HG03066 (cell line): ENCODE measurements around the gene LHX6.

Source experiments
- ATAC-seq: cut with Tn5 transposase; IDR thresholded peaks from one replicate; pipeline ENCODE4 v1.9.1; 2021; ENCODE audit warnings: low read depth; ENCODE audit not compliant: unreplicated experiment

The LHX6 gene

GRCh38 chr9:122228568-122229484 is at the start of gene LHX6:
LHX6 (minus strand) TSS chr9:122228957; CDS start chr9:122228740, 217 bp downstream.
- ATAC-seq = no peak

GRCh38 chr9:122277285-122277897 is 48.6 kb upstream of the LHX6 start:
- ATAC-seq = no peak

- no peak for ATAC-seq
Measured at GRCh38 chr9:122276096-122276495, 47.3 kb upstream of the LHX6 start.

GRCh38 chr9:122274055-122274454 is 45.3 kb upstream of the LHX6 start:
- ATAC-seq = no peak

GRCh38 chr9:122268041-122268814 is 39.5 kb upstream of the LHX6 start:
- no peak for ATAC-seq

GRCh38 chr9:122265149-122265915 is 36.6 kb upstream of the LHX6 start:
- peak; percentile 32 for ATAC-seq

- ATAC-seq = peak; percentile 83
Measured at GRCh38 chr9:122264360-122265148, 35.8 kb upstream of the LHX6 start, which contains the start of the genes MRRF and RBM18. MRRF (plus strand) TSS chr9:122264882; CDS start chr9:122270892, 6,010 bp downstream. RBM18 (minus strand) TSS chr9:122264840; CDS start chr9:122261492, 3,348 bp downstream.

GRCh38 chr9:122263699-122264349 is 35.1 kb upstream of the LHX6 start:
- ATAC-seq = no peak

GRCh38 chr9:122262073-122262472 is 33.3 kb upstream of the LHX6 start:
- ATAC-seq = no peak

- ATAC-seq = no peak
Measured at GRCh38 chr9:122261469-122261881, 32.7 kb upstream of the LHX6 start.

- no peak for ATAC-seq
Measured at GRCh38 chr9:122258886-122259415, 30.2 kb upstream of the LHX6 start.

GRCh38 chr9:122256206-122256605 is 27.4 kb upstream of the LHX6 start:
- no peak for ATAC-seq

GRCh38 chr9:122254761-122255160 is 26.0 kb upstream of the LHX6 start:
- ATAC-seq = no peak

GRCh38 chr9:122252796-122253195 is 24.0 kb upstream of the LHX6 start:
- no peak for ATAC-seq

GRCh38 chr9:122251351-122251750 is 22.6 kb upstream of the LHX6 start:
- no peak for ATAC-seq

- ATAC-seq = no peak
Measured at GRCh38 chr9:122248448-122248865, 19.7 kb upstream of the LHX6 start.

GRCh38 chr9:122246666-122247065 is 17.9 kb upstream of the LHX6 start:
- no peak for ATAC-seq

GRCh38 chr9:122244349-122244748 is 15.6 kb upstream of the LHX6 start:
- no peak for ATAC-seq

GRCh38 chr9:122239722-122240121 is 11.0 kb upstream of the LHX6 start:
- no peak for ATAC-seq
